GM20431 (cell line): ENCODE measurements around the gene PRR30.

Source experiments
- in situ Hi-C: fragments of 300-500 bp; cut with MseI, MboI; formaldehyde crosslinking; loops from one replicate; pipeline ENCODE4 v1.15.0; 2020; ENCODE audit warnings: low sequenced_read_pairs; ENCODE audit not compliant: unreplicated experiment

Gene PRR30

GRCh38 chr2:27139310-27139709 lies at the start of gene PRR30:
Gene PRR30, minus strand, starts transcription at chr2:27139410. Its CDS starts 1,081 bp downstream, at chr2:27138329.
- in situ Hi-C loops, result no loop called here

GRCh38 chr2:27186613-27187345 lies 47.6 kb upstream of the PRR30 start:
- in situ Hi-C loops, result loop anchor here (25.0 kb wide), 1 partner anchor 224 kb away; the partner anchor contains the start of gene MAPRE3

- in situ Hi-C loops, result loop anchor here (25.0 kb wide), 1 partner anchor 223 kb away; the partner anchor contains the start of gene MAPRE3
Measured at GRCh38 chr2:27185331-27186026, 46.3 kb upstream of the PRR30 start.

GRCh38 chr2:27184115-27184514 lies 44.9 kb upstream of the PRR30 start:
- in situ Hi-C loops, result loop anchor here (25.0 kb wide), 1 partner anchor 222 kb away; the partner anchor contains the start of gene MAPRE3

- in situ Hi-C loops, result loop anchor here (25.0 kb wide), 1 partner anchor 220 kb away; the partner anchor contains the start of gene MAPRE3
Measured at GRCh38 chr2:27182346-27182745, 43.1 kb upstream of the PRR30 start.

- in situ Hi-C loops, result loop anchor here (25.0 kb wide), 1 partner anchor 217 kb away; the partner anchor contains the start of gene MAPRE3
Measured at GRCh38 chr2:27179344-27180000, 40.3 kb upstream of the PRR30 start.

- in situ Hi-C loops, result loop anchor here (25.0 kb wide), 1 partner anchor 216 kb away; the partner anchor contains the start of gene MAPRE3
Measured at GRCh38 chr2:27178469-27178868, 39.3 kb upstream of the PRR30 start.

- in situ Hi-C loops, result loop anchor here (25.0 kb wide), 1 partner anchor 215 kb away; the partner anchor contains the start of gene MAPRE3
Measured at GRCh38 chr2:27177441-27178351, 38.5 kb upstream of the PRR30 start.

- in situ Hi-C loops, result loop anchor here (25.0 kb wide), 1 partner anchor 213 kb away; the partner anchor contains the start of gene MAPRE3
Measured at GRCh38 chr2:27175781-27176180, 36.6 kb upstream of the PRR30 start.

- in situ Hi-C loops, result loop anchor here (25.0 kb wide), 1 partner anchor 213 kb away; the partner anchor contains the start of gene MAPRE3
Measured at GRCh38 chr2:27175330-27175729, 36.1 kb upstream of the PRR30 start.

GRCh38 chr2:27174638-27175037 lies 35.4 kb upstream of the PRR30 start:
- in situ Hi-C loops, result loop anchor here (25.0 kb wide), 1 partner anchor 212 kb away; the partner anchor contains the start of gene MAPRE3

- in situ Hi-C loops, result no loop called here
Measured at GRCh38 chr2:27171351-27171848, 32.2 kb upstream of the PRR30 start.

- in situ Hi-C loops, result no loop called here
Measured at GRCh38 chr2:27170581-27171337, 31.5 kb upstream of the PRR30 start.

- in situ Hi-C loops, result no loop called here
Measured at GRCh38 chr2:27164960-27165763, 26.0 kb upstream of the PRR30 start.

GRCh38 chr2:27162151-27163121 lies 23.2 kb upstream of the PRR30 start:
- in situ Hi-C loops, result no loop called here

- in situ Hi-C loops, result no loop called here
Measured at GRCh38 chr2:27160191-27160590, 21.0 kb upstream of the PRR30 start.
